Activated CD8-positive, alpha-beta memory T cell treated with anti-CD3 and anti-CD28 coated beads, Interleukin-2, amount 10 ng/mL, durations not matched to agents 7 days and 5 days (primary cell): Measurements from ENCODE around the gene SERBP1. TPM values are rescaled to one million over a fixed set of nuclear protein-coding genes. Genes with fewer than 3 reads are reported as not detected.

Source experiments
- ATAC-seq: fragments of 150-1000 bp; cut with Tn5 transposase; one replicate; pipeline ENCODE4 v1.10.0; 2021; ENCODE audit warnings: moderate library complexity
- CTCF ChIA-PET: fragments of 350-600 bp; sonication (Branson Sonifier 250); formaldehyde crosslinking; loops from one replicate; lab custom pipeline; 2021; ENCODE audit warnings: antibody characterized with exemption; lab: Charles Lee
- DNase-seq: peaks from one replicate; pipeline ENCODE4 v3.0.0-alpha.2; 2020
- H3K27ac Mint-ChIP-seq: one replicate; pipeline ENCODE4 v1.8.0; 2021; ENCODE audit warnings: mild to moderate bottlenecking, mixed read lengths
- H3K27me3 Mint-ChIP-seq: one replicate; pipeline ENCODE4 v1.8.0; 2021; ENCODE audit warnings: mixed read lengths
- H3K36me3 Mint-ChIP-seq: one replicate; pipeline ENCODE4 v1.8.0; 2021; ENCODE audit warnings: mild to moderate bottlenecking, mixed read lengths
- H3K4me1 Mint-ChIP-seq: one replicate; pipeline ENCODE4 v1.8.0; 2021; ENCODE audit warnings: mixed read lengths
- H3K4me3 Mint-ChIP-seq: one replicate; pipeline ENCODE4 v1.8.0; 2021; ENCODE audit warnings: mild to moderate bottlenecking, moderate library complexity, mixed read lengths
- H3K9me3 Mint-ChIP-seq: one replicate; pipeline ENCODE4 v1.8.0; 2022; ENCODE audit warnings: low read depth, mixed read lengths
- total RNA-seq, 2 experiments: library from RNA; stranded (reverse); gene quantifications; one replicate each; pipeline ENCODE4 v1.2.3, GENCODE V29; 2021

Gene SERBP1
- total RNA-seq, 2 experiments from 2014 or later: 250 to 347 TPM

- Mint-ChIP-seq H3K36me3 (peaks cover 21% of the 10 kb centered on the region), H3K9me3 (no peaks in the 10 kb centered on the region), H3K27ac (no peak overlapping the region)
These were observed 68.6 kb downstream of the SERBP1 start for GRCh38 chr1:67361641-67362040.

GRCh38 chr1:67359592-67359991 is 70.6 kb downstream of the SERBP1 start:
- ATAC-seq (no peak), DNase-seq (no peak)
- Mint-ChIP-seq H3K27ac (no peak overlapping the region), H3K4me3 (no peak overlapping the region), H3K36me3 (peaks cover 24% of the 10 kb centered on the region), H3K4me1 (peaks cover 7% of the 10 kb centered on the region), H3K9me3 (no peaks in the 10 kb centered on the region), H3K27me3 (no peaks in the 10 kb centered on the region)
- CTCF ChIA-PET: no interaction called here

More at GRCh38 chr1:67361641-67362040, 68.6 kb downstream of the SERBP1 start:
- Mint-ChIP-seq H3K4me3 (no peak overlapping the region), H3K4me1 (peaks cover 4% of the 10 kb centered on the region), H3K27me3 (no peaks in the 10 kb centered on the region)
- CTCF ChIA-PET: no interaction called here
- DNase-seq (no peak), ATAC-seq (no peak)

Other genes starting within 250 kb of the SERBP1 start
- 10 to 100 TPM; 23.8 to 54.0 TPM for gene IL12RB2, start 122.5 kb downstream of the SERBP1 start, total RNA-seq